HEK293 (cell line): ENCODE results near the gene GUCA1A.

ENCODE experiments used
- HOXD13 ChIP-seq: sonication (generic); formaldehyde crosslinking; IDR thresholded peaks from 2 replicates; pipeline ENCODE4 v1.8.0; 2022; ENCODE audit warnings: missing genetic modification reagents, borderline replicate concordance
- KLF16 ChIP-seq: fragments of 450-650 bp; formaldehyde crosslinking; IDR thresholded peaks from 2 replicates; pipeline ENCODE4 v1.5.1; 2017; ENCODE audit warnings: missing biosample characterization, missing genetic modification characterization
- SALL2 ChIP-seq: fragments of 450-650 bp; formaldehyde crosslinking; IDR thresholded peaks from 2 replicates; pipeline ENCODE4 v1.5.0; 2017; ENCODE audit warnings: missing biosample characterization, mild to moderate bottlenecking, missing genetic modification characterization, borderline replicate concordance
- SCRT2 ChIP-seq: fragments of 450-650 bp; formaldehyde crosslinking; IDR thresholded peaks from 2 replicates; pipeline ENCODE4 v1.5.1; 2016; ENCODE audit warnings: missing biosample characterization, missing genetic modification characterization
- SP2 ChIP-seq: fragments of 450-650 bp; formaldehyde crosslinking; IDR thresholded peaks from 2 replicates; pipeline ENCODE4 v1.5.1; 2016; ENCODE audit warnings: missing biosample characterization, missing genetic modification characterization
- TSHZ1 ChIP-seq: fragments of 450-650 bp; formaldehyde crosslinking; IDR thresholded peaks from 2 replicates; pipeline ENCODE4 v1.5.1; 2016; ENCODE audit warnings: missing biosample characterization, missing genetic modification characterization, borderline replicate concordance
- YY1 ChIP-seq: fragments of 450-650 bp; formaldehyde crosslinking; IDR thresholded peaks from 2 replicates; pipeline ENCODE4 v1.5.1; 2018; ENCODE audit warnings: missing biosample characterization, missing genetic modification characterization
- YY2 ChIP-seq: fragments of 450-650 bp; formaldehyde crosslinking; IDR thresholded peaks from 2 replicates; pipeline ENCODE4 v1.5.1; 2016; ENCODE audit warnings: missing biosample characterization, missing genetic modification characterization
- ZBTB11 ChIP-seq: fragments of 450-650 bp; formaldehyde crosslinking; conservative IDR thresholded peaks from 2 replicates; pipeline ENCODE4 v1.5.1; 2016; ENCODE audit warnings: low read depth, missing biosample characterization, missing genetic modification characterization
- ZBTB44 ChIP-seq: fragments of 450-650 bp; IDR thresholded peaks from 2 replicates; pipeline ENCODE4 v1.5.1; 2018; ENCODE audit warnings: missing biosample characterization, mild to moderate bottlenecking, missing genetic modification characterization
- ZBTB8A ChIP-seq: fragments of 450-650 bp; formaldehyde crosslinking; IDR thresholded peaks from 2 replicates; pipeline ENCODE4 v1.5.1; 2016; ENCODE audit warnings: missing biosample characterization, missing genetic modification characterization
- ZFP41 ChIP-seq: fragments of 450-650 bp; formaldehyde crosslinking; IDR thresholded peaks from 2 replicates; pipeline ENCODE4 v1.5.1; 2016; ENCODE audit warnings: missing biosample characterization, missing genetic modification characterization, borderline replicate concordance
- ZNF2 ChIP-seq: fragments of 450-650 bp; formaldehyde crosslinking; IDR thresholded peaks from 2 replicates; pipeline ENCODE4 v1.5.1; 2016; ENCODE audit warnings: missing biosample characterization, missing genetic modification characterization
- ZNF211 ChIP-seq: fragments of 450-650 bp; formaldehyde crosslinking; IDR thresholded peaks from 2 replicates; pipeline ENCODE4 v1.5.1; 2016; ENCODE audit warnings: low read depth, missing biosample characterization, missing genetic modification characterization
- ZNF24 ChIP-seq: fragments of 450-650 bp; formaldehyde crosslinking; IDR thresholded peaks from 2 replicates; pipeline ENCODE4 v1.5.1; 2016; ENCODE audit warnings: missing biosample characterization, missing genetic modification characterization
- ZNF302 ChIP-seq: fragments of 450-650 bp; formaldehyde crosslinking; IDR thresholded peaks from 2 replicates; pipeline ENCODE4 v1.5.1; 2016; ENCODE audit warnings: missing biosample characterization, missing genetic modification characterization, low read depth
- ZNF37A ChIP-seq: fragments of 450-650 bp; IDR thresholded peaks from 2 replicates; pipeline ENCODE4 v1.5.1; 2018; ENCODE audit warnings: missing biosample characterization, missing genetic modification characterization
- ZNF433 ChIP-seq: fragments of 450-650 bp; formaldehyde crosslinking; IDR thresholded peaks from 2 replicates; pipeline ENCODE4 v1.5.1; 2016; ENCODE audit warnings: missing biosample characterization, missing genetic modification characterization, low read depth
- ZNF501 ChIP-seq: fragments of 450-650 bp; formaldehyde crosslinking; IDR thresholded peaks from 2 replicates; pipeline ENCODE4 v1.5.1; 2016; ENCODE audit warnings: missing biosample characterization, missing genetic modification characterization
- ZNF548 ChIP-seq: fragments of 450-650 bp; formaldehyde crosslinking; IDR thresholded peaks from 2 replicates; pipeline ENCODE4 v1.5.1; 2016; ENCODE audit warnings: missing biosample characterization, missing genetic modification characterization
- ZNF600 ChIP-seq: fragments of 450-650 bp; formaldehyde crosslinking; IDR thresholded peaks from 2 replicates; pipeline ENCODE4 v1.5.1; 2016; ENCODE audit warnings: missing biosample characterization, missing genetic modification characterization
- ZNF626 ChIP-seq: fragments of 450-650 bp; sonication (Bioruptor Pico); formaldehyde crosslinking; IDR thresholded peaks from 2 replicates; pipeline ENCODE4 v1.5.1; 2018; ENCODE audit warnings: missing biosample characterization, missing genetic modification characterization, inconsistent platforms
- ZNF654 ChIP-seq: fragments of 450-650 bp; formaldehyde crosslinking; IDR thresholded peaks from 2 replicates; pipeline ENCODE4 v1.5.1; 2016; ENCODE audit warnings: low read depth, missing biosample characterization, missing genetic modification characterization
- ZNF76 ChIP-seq: fragments of 450-650 bp; formaldehyde crosslinking; IDR thresholded peaks from 2 replicates; pipeline ENCODE4; 2016; ENCODE audit warnings: low read depth, missing biosample characterization, missing genetic modification characterization, borderline replicate concordance
- ZSCAN23 ChIP-seq: fragments of 450-650 bp; formaldehyde crosslinking; IDR thresholded peaks from 2 replicates; pipeline ENCODE4 v1.5.1; 2016; ENCODE audit warnings: missing biosample characterization, missing genetic modification characterization
- TF ChIP-seq, protein P1 (sequence below): fragments of 450-650 bp; formaldehyde crosslinking; IDR thresholded peaks from 2 replicates; pipeline ENCODE4 v1.5.1; 2017; ENCODE audit warnings: missing biosample characterization, mild to moderate bottlenecking, missing genetic modification characterization, moderate library complexity
- TF ChIP-seq, protein P2 (sequence below): fragments of 450-650 bp; formaldehyde crosslinking; IDR thresholded peaks from 2 replicates; pipeline ENCODE4 v1.5.1; 2016; ENCODE audit warnings: missing biosample characterization, missing genetic modification characterization

The GUCA1A gene

GRCh38 chr6:42217519-42218367, 44.6 kb downstream of the GUCA1A start, which contains the start of gene MRPS10 (continued):
- TF ChIP-seq SP2 (tag by site-specific recombination) (peak; percentile 84), ZNF600 (tag by site-specific recombination) (peak; percentile 92), ZFP41 (no peak), ZBTB8A (tag by site-specific recombination) (peak; percentile 33; the same call in 1 of the 2 replicates), ZNF302 (tag by site-specific recombination) (no peak), ZNF37A (tag by site-specific recombination) (no peak), ZNF211 (no peak), ZNF501 (peak; percentile 70; the same call in 1 of the 2 replicates), ZNF433 (no peak), ZBTB44 (peak; percentile 43; the same call in 1 of the 2 replicates), ZNF654 (tag by site-specific recombination) (peak; percentile 6; the same call in 1 of the 2 replicates), TSHZ1 (tag by site-specific recombination) (no peak), ZNF2 (tag by site-specific recombination) (peak; percentile 55; the same call in 1 of the 2 replicates), HOXD13 (no peak), SCRT2 (no peak), KLF16 (tag by site-specific recombination) (peak; percentile 23; the same call in 1 of the 2 replicates), ZNF24 (tag by site-specific recombination) (0 out of 2 replicates have a peak, but pooled peaks have one; percentile 26), ZNF548 (tag by site-specific recombination) (no peak), SALL2 (tag by site-specific recombination) (no peak), ZSCAN23 (tag by site-specific recombination) (0 out of 2 replicates have a peak, but pooled peaks have one; percentile 9), ZBTB11 (peak; percentile 94), ZNF76 (peak; percentile 42; the same call in 1 of the 2 replicates), YY1 (tag by site-specific recombination) (peak; percentile 91), ZNF626 (tag by site-specific recombination) (no peak), YY2 (peak; percentile 92)
- TF ChIP-seq, protein P1, sequence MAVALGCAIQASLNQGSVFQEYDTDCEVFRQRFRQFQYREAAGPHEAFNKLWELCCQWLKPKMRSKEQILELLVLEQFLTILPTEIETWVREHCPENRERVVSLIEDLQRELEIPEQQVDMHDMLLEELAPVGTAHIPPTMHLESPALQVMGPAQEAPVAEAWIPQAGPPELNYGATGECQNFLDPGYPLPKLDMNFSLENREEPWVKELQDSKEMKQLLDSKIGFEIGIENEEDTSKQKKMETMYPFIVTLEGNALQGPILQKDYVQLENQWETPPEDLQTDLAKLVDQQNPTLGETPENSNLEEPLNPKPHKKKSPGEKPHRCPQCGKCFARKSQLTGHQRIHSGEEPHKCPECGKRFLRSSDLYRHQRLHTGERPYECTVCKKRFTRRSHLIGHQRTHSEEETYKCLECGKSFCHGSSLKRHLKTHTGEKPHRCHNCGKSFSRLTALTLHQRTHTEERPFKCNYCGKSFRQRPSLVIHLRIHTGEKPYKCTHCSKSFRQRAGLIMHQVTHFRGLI (tag by site-specific recombination): no peak
- TF ChIP-seq, protein P2, sequence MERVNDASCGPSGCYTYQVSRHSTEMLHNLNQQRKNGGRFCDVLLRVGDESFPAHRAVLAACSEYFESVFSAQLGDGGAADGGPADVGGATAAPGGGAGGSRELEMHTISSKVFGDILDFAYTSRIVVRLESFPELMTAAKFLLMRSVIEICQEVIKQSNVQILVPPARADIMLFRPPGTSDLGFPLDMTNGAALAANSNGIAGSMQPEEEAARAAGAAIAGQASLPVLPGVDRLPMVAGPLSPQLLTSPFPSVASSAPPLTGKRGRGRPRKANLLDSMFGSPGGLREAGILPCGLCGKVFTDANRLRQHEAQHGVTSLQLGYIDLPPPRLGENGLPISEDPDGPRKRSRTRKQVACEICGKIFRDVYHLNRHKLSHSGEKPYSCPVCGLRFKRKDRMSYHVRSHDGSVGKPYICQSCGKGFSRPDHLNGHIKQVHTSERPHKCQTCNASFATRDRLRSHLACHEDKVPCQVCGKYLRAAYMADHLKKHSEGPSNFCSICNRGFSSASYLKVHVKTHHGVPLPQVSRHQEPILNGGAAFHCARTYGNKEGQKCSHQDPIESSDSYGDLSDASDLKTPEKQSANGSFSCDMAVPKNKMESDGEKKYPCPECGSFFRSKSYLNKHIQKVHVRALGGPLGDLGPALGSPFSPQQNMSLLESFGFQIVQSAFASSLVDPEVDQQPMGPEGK (tag by site-specific recombination): 0 out of 2 replicates have a peak, but pooled peaks have one; percentile 27
